Measurements from ENCODE around the gene GRIK5. TPM values are rescaled to one million over a fixed set of nuclear protein-coding genes. Genes with fewer than 3 reads are reported as not detected.

The GRIK5 gene
- total RNA-seq, 2 donors from 2014 or later: 2.1 to 5.9 TPM

DNA sequence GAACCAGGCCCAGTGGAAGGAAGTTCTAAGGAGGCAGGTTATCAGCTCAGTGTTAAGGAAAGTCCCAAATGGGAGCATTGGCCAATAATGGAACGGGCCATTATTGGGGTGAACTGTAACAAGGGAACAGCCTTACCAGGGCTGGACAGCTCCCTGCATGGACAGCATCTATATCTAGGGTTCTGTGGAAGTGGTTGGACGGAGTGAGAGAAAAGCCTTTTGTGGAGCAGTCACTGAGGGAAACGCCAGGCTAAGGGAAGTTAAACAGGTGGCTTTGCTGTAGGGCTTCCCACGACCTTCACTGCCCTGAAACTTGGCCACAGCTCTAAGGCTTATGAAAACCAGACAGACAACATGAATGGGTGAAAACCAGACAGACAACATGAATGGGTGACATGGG, 45.2 kb upstream of the GRIK5 start:
- DNase-seq: peak; percentile 81 to 87 (median 86)

DNA sequence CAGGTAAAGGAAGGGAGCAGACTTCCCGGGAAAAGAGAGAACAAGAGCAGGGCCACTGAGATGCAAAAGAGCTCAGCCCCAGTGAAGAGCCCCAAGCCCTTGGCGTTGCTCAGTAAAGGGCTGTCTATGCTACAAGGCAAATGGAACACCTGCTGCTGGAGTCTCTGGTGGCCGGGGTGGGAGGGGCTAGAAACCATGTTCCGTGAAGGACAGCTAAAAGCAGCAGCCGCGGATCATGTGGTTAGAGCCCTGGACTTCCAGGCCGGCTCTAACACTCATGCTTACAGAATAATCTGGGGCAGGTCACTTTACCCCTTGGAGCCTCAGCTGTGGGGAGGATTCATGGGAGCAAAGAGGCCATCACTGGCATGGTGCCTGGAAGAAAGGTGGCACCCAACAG, 44.4 kb upstream of the GRIK5 start:
- peak; percentile 61 to 80 (median 74) for DNase-seq
- ATAC-seq: peak; percentile 55
- H3K27ac ChIP-seq: peak overlapping the region; percentile 49 to 89 (median 85)

More for the DNA sequence above, 45.2 kb upstream of the GRIK5 start:
- 15 to 21% methylated on average over 4 of the region's 4 CpGs for WGBS, 2 donors
- H3K4me3 ChIP-seq: no peak overlapping the region
- intact Hi-C loops (cut with DNase I): no loop called here
- ATAC-seq: peak; percentile 87
- TF ChIP-seq, protein P1, sequence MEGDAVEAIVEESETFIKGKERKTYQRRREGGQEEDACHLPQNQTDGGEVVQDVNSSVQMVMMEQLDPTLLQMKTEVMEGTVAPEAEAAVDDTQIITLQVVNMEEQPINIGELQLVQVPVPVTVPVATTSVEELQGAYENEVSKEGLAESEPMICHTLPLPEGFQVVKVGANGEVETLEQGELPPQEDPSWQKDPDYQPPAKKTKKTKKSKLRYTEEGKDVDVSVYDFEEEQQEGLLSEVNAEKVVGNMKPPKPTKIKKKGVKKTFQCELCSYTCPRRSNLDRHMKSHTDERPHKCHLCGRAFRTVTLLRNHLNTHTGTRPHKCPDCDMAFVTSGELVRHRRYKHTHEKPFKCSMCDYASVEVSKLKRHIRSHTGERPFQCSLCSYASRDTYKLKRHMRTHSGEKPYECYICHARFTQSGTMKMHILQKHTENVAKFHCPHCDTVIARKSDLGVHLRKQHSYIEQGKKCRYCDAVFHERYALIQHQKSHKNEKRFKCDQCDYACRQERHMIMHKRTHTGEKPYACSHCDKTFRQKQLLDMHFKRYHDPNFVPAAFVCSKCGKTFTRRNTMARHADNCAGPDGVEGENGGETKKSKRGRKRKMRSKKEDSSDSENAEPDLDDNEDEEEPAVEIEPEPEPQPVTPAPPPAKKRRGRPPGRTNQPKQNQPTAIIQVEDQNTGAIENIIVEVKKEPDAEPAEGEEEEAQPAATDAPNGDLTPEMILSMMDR (IDR thresholded peaks at IDR 0.05): no peak
- TF ChIP-seq POLR2A (IDR thresholded peaks at IDR 0.05): peak in 2 of 3 donors; percentile 14 to 41
- no peaks in the 10 kb centered on the region for H3K36me3 ChIP-seq (replicated peaks in 1 of 2; ENCODE audit: insufficient read depth in 1 of 2, low read depth in 2 of 2)
- H3K27me3 ChIP-seq: no peaks in the 10 kb centered on the region
- no peaks in the 10 kb centered on the region for H3K9me3 ChIP-seq
- H3K27ac ChIP-seq: peak overlapping the region; percentile 84 to 89 (median 85)
- H3K4me1 ChIP-seq: peaks cover 35% of the 10 kb centered on the region

DNA sequence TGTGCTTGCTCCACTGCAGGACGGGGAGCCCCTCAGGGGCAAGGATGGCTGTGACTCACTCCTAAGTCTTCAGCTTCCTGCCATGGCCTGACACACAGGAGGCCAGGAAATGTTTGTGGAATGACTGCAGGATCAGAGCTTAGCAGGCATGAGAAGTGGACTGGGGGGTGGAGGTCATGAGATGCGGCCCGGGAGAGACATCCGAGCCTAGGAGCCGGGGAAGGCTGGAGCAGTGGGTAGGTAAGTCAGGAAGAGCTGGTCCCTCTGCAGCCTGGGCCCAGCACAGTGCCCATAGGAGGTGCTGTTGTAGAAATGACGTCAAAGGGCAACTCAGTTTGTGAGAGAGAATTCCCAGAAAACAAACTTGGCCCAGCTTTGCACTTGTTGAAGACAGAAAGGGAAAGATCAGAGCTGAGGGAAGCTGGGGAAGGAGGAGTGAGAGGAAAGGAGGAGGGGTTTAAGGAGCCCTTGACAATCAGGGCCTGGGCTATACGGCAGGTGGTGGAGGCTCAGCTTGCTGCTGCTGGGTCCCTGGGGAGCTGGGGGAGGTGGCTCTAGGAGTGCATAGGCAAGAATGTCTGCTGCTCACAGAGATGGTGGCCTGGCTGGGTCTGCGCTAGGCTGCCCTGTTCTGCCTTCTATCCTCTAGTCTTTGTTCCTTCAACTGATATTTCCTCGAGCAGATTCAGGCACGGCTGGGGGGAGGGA, 43.8 kb upstream of the GRIK5 start:
- TF ChIP-seq, protein P1 (IDR thresholded peaks at IDR 0.05): peak in 1 of 7 experiments; percentile 12
- no peak for TF ChIP-seq POLR2A (IDR thresholded peaks at IDR 0.05)
- ATAC-seq: peak; percentile 17
- Histone ChIP-seq H3K9me3 (no peaks in the 10 kb centered on the region), H3K27ac (peak overlapping the region; percentile 49 to 89 (median 85)), H3K4me3 (no peak overlapping the region), H3K4me1 (peaks cover 36% of the 10 kb centered on the region), H3K27me3 (no peaks in the 10 kb centered on the region), H3K36me3 (replicated peaks in 1 of 2; ENCODE audit: insufficient read depth in 1 of 2, low read depth in 2 of 2) (no peaks in the 10 kb centered on the region)
- DNase-seq: peak in 1 of 4 donors; percentile 19
- intact Hi-C loops (cut with DNase I): no loop called here
- WGBS, 2 donors: 56 to 58% methylated on average over 10 of the region's 10 CpGs

More for the DNA sequence above, 44.4 kb upstream of the GRIK5 start:
- TF ChIP-seq POLR2A (IDR thresholded peaks at IDR 0.05): no peak
- TF ChIP-seq, protein P1 (IDR thresholded peaks at IDR 0.05): no peak
- no peaks in the 10 kb centered on the region for H3K27me3 ChIP-seq
- no peaks in the 10 kb centered on the region for H3K36me3 ChIP-seq (replicated peaks in 1 of 2; ENCODE audit: insufficient read depth in 1 of 2, low read depth in 2 of 2)
- no peak overlapping the region for H3K4me3 ChIP-seq
- WGBS, 2 donors: 24 to 31% methylated on average over 7 of the region's 7 CpGs
- H3K9me3 ChIP-seq: no peaks in the 10 kb centered on the region
- intact Hi-C loops (cut with DNase I): no loop called here
- H3K4me1 ChIP-seq: peaks cover 35% of the 10 kb centered on the region

DNA sequence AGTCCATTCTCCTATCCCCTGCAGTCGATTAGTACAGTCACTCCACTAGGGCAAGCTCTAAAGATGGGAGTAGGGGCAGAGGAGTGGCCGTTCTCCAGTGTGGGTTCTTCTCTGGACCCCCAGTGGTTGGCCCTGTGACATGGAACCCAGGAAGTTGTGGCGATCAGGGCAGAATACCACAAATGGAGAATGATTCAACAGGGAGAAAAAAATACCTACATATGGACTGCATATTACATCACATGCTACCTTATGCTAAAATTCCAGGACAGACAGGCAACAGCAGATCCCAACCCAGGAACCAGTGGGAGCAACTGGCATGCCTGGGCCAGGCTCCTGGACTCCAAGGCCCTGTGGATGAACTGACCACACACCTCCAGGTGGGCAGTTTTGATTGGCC, 41.8 kb upstream of the GRIK5 start:
- ATAC-seq: no peak
- Histone ChIP-seq H3K27me3 (no peaks in the 10 kb centered on the region), H3K9me3 (no peaks in the 10 kb centered on the region), H3K36me3 (replicated peaks in 1 of 2; ENCODE audit: insufficient read depth in 1 of 2, low read depth in 2 of 2) (no peaks in the 10 kb centered on the region), H3K4me3 (no peak overlapping the region), H3K4me1 (peaks cover 39% of the 10 kb centered on the region), H3K27ac (no peak overlapping the region)
- TF ChIP-seq POLR2A (IDR thresholded peaks at IDR 0.05): no peak
- TF ChIP-seq, protein P1 (IDR thresholded peaks at IDR 0.05): no peak
- 74 to 82% methylated on average over 2 to 3 of the region's 3 CpGs for whole genome bisulfite sequencing, 2 donors
- no peak for DNase-seq
- intact Hi-C loops (cut with DNase I): no loop called here

DNA sequence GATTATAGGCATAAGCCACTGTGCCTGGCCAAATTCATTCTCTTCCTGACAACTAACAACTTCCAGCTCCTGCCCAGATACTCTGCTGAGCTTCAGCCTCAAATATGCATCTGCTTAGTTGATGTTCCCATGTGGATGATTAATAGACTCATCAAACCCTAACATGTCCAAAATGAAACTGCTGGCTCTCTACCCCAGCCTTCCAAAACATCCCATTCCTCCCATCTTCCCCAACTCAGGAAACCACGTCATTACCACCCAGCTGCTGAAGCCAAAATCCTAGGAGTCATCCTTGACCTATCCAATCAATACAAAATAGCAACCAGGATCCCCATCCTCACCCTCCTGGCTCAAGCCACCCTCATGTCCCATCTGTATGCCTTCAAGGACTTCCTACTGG, 41.4 kb upstream of the GRIK5 start:
- H3K4me3 ChIP-seq: no peak overlapping the region
- no peak overlapping the region for H3K27ac ChIP-seq
- peaks cover 35% of the 10 kb centered on the region for H3K4me1 ChIP-seq
- intact Hi-C loops (cut with DNase I): no loop called here
- TF ChIP-seq POLR2A (IDR thresholded peaks at IDR 0.05): no peak
- TF ChIP-seq, protein P1 (IDR thresholded peaks at IDR 0.05): no peak
- H3K36me3 ChIP-seq (replicated peaks in 1 of 2; ENCODE audit: insufficient read depth in 1 of 2, low read depth in 2 of 2): no peaks in the 10 kb centered on the region
- DNase-seq: no peak
- H3K9me3 ChIP-seq: no peaks in the 10 kb centered on the region
- WGBS, 2 donors: 50 to 93% methylated on average over 1 of the region's 1 CpG
- no peaks in the 10 kb centered on the region for H3K27me3 ChIP-seq
- no peak for ATAC-seq
